Fibroblast of gingiva (primary cell): ENCODE results near the gene SLC24A3.

Experiments
- DNase-seq: peaks from one replicate; pipeline ENCODE4 v3.0.0-alpha.2; 2011; ENCODE audit warnings: low read depth

SLC24A3 gene

GRCh38 chr20:19384940-19385339 lies 172.5 kb downstream of the SLC24A3 start:
- no peak for DNase-seq

- no peak for DNase-seq
These were observed 174.8 kb downstream of the SLC24A3 start for GRCh38 chr20:19387251-19387650.

GRCh38 chr20:19392344-19393130 lies 180.1 kb downstream of the SLC24A3 start:
- DNase-seq = no peak

- no peak for DNase-seq
These were observed 184.1 kb downstream of the SLC24A3 start for GRCh38 chr20:19396460-19397081.

- DNase-seq = no peak
These were observed 184.8 kb downstream of the SLC24A3 start for GRCh38 chr20:19397226-19397625.

- DNase-seq = no peak
These were observed 185.2 kb downstream of the SLC24A3 start for GRCh38 chr20:19397666-19398065.

GRCh38 chr20:19401096-19401495 lies 188.7 kb downstream of the SLC24A3 start:
- DNase-seq = no peak

- DNase-seq = no peak
These were observed 191.1 kb downstream of the SLC24A3 start for GRCh38 chr20:19403549-19403948.

GRCh38 chr20:19404826-19405225 lies 192.4 kb downstream of the SLC24A3 start:
- DNase-seq = no peak

- no peak for DNase-seq
These were observed 193.5 kb downstream of the SLC24A3 start for GRCh38 chr20:19405958-19406357.

GRCh38 chr20:19406381-19406780 lies 193.9 kb downstream of the SLC24A3 start:
- DNase-seq = no peak

GRCh38 chr20:19407196-19407595 lies 194.8 kb downstream of the SLC24A3 start:
- DNase-seq = no peak

GRCh38 chr20:19407736-19408135 lies 195.3 kb downstream of the SLC24A3 start:
- DNase-seq = no peak

- DNase-seq = no peak
These were observed 196.5 kb downstream of the SLC24A3 start for GRCh38 chr20:19408971-19409370.

- DNase-seq = no peak
These were observed 199.4 kb downstream of the SLC24A3 start for GRCh38 chr20:19411811-19412210.

- no peak for DNase-seq
These were observed 199.8 kb downstream of the SLC24A3 start for GRCh38 chr20:19412254-19412653.

- DNase-seq = no peak
These were observed 202.2 kb downstream of the SLC24A3 start for GRCh38 chr20:19414600-19414999.

- DNase-seq = no peak
These were observed 203.3 kb downstream of the SLC24A3 start for GRCh38 chr20:19415786-19416185.

GRCh38 chr20:19416627-19417026 lies 204.2 kb downstream of the SLC24A3 start:
- no peak for DNase-seq

GRCh38 chr20:19419396-19419795 lies 207.0 kb downstream of the SLC24A3 start:
- DNase-seq = no peak

GRCh38 chr20:19423097-19423899 lies 210.9 kb downstream of the SLC24A3 start:
- no peak for DNase-seq

GRCh38 chr20:19423900-19424620 lies 211.6 kb downstream of the SLC24A3 start:
- DNase-seq = no peak
